Amniotic stem cell (primary cell): ENCODE measurements around the gene OR2G3.

Source experiments
- DNase-seq: peaks from one replicate; lab custom pipeline; 2025; lab: John Stamatoyannopoulos, UW

Gene OR2G3

DNA sequence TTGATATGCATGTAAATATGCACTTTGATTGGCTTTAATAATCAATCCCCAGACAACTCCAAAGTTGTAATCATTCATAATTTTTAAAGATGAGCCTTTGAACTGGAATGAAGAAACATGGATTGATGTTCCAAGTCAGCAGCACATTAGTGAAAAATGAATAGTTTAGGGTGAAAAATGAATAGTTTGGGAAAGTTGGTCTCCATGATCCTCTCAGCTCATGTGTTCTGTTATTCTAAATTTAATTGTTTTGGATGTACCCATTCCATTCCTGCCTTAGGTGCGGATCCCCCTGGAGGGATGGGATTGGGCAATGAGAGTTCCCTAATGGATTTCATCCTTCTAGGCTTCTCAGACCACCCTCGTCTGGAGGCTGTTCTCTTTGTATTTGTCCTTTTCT, at the start of gene OR2G3:
TSS of gene OR2G3 (plus strand) at position 301 of the 400 bp plus-strand sequence. CDS start at position 301, 0 bp downstream.
- DNase-seq: no peak

DNA sequence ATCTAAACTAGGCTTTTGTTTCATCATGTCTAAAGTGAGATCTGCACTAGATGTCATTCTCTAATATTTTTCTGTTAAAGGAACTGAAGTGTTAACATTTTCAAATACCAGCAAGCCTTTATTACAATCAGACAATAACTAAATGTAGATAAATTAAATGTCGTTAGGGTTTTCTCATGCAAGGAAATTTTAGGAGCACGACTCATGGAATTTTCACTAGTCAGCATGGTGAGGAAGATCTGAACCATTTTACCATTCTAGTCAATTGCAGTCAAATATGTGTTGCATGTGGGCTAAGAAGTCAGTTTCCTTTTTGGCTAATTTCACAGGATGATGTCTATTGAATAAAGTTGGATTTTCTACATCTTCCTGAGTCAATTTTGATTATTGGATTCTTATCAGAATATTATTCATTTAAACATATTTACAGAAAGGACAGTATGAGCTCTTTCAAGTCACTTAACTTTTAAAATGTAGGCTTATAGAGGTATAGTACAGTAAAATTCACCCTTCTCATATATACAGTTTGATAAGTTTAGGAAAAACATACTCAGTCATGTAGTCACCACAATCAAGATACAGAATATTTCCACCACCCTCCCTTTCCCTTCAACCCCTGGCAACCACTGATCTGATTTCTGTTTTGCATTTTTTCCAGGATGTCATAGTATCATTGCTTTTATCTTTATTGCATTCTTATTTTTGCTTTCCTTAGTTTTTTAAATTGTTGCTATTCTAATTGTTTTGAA, 47.3 kb upstream of the OR2G3 start:
- DNase-seq: no peak

DNA sequence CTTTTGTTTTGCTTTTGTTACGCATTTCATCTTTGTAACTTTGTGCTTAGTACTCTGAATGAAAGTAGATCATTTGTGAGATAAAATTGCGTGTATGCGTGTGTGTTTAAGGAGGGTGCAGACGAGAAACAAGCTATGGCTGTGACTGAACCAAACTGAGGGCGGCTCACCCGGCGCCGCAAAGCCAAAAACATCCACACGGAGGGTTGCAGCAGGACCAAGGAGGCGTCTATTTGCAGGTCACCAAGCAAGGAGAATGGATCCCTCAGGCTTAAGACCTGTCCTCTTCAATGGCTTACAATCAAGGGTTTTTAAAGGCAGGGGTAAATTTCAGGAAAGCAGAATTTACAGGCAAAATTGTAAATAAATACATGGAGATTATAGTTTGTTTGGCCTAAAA, 43.7 kb upstream of the OR2G3 start:
- no peak for DNase-seq

DNA sequence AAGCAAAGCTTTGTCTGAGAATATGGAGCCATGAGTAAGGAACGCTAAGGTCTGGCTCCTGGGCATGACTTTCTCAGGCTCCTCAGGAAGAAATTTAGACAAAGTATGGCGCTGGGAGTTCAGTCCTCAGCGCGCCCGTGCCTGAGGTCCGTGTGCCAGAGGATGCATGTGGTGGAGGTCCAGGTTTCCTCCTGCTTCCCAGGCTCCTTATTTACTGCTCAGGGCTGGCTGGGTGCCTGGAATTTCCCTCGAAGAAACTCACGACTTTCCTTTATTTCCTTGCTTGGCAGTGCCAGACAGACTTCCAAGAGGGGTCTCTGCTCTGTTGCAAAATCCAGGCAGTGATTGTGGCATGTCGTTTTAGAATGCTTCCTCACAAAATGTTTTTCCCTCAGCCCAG, 43.2 kb upstream of the OR2G3 start:
- DNase-seq: no peak

GRCh38 chr1:247574236-247574635, 31.1 kb upstream of the OR2G3 start:
- no peak for DNase-seq

- DNase-seq: no peak
These were observed 30.7 kb upstream of the OR2G3 start for GRCh38 chr1:247574664-247575063.

DNA sequence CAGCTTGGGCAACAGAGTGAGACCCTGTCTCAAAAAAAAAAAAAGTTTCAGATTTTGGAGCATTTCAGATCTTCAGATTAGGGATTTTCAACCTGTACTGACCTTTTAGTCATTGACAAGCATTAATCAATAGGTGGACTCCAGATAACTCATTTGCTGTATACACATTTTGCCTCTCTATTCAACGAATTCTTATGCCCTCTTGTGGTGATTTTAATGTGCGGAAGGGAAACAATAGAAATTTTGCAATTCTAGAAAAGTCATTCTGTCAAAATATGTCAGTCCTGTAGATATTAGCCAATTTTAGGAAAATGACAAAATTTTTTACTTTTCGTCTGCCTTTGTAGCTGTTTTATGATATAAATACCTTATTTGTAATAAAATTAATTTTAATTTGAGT, 28.9 kb upstream of the OR2G3 start:
- no peak for DNase-seq

DNA sequence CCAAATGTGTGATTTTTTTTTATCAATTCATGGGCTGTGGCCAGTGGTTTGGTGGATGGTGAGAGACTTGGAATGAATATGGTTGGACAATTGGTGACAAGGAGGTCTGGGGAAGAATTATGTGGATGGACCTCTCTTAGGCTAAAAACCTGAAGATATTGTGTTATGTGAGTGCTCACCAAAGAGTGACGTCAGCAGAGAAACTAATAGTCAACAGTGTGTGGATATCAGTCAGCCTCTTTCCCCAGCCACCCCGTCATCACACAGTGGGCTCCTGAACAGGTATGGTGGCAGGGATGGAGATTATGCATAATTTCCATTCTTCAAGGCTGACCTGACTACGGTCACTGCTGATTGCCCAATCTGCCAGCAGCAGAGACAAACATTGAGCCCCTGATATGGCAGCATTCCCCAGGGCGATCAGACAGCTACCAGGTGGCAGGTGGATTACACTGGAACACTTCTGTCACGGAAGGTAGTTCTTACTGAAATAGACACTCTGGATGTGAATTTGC, 26.4 kb upstream of the OR2G3 start:
- DNase-seq: no peak

- no peak for DNase-seq
These were observed 17.3 kb upstream of the OR2G3 start, which contains the start of gene OR2G2 for GRCh38 chr1:247588060-247588459. TSS of gene OR2G2 (plus strand) at chr1:247588360. CDS start at chr1:247588360, 0 bp downstream.

DNA sequence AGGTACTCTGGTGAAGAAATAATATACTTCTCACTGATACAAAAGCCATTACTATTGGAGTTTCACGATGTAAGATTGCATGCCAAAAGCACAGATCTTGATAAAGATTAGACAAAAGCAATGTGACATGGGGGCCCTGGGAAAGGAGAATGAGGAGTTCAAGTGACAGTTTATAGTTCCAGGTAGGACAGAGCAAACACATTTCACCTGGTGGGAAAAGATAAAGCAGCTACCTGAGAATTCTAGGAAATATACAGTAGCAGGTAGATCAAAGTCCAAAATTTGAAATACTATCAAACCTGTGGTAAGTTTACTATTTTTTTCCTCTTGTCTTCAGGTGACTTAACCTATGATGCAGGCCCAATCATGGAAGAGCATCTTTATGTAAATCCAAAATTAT, 8.0 kb downstream of the OR2G3 start:
- DNase-seq: no peak

DNA sequence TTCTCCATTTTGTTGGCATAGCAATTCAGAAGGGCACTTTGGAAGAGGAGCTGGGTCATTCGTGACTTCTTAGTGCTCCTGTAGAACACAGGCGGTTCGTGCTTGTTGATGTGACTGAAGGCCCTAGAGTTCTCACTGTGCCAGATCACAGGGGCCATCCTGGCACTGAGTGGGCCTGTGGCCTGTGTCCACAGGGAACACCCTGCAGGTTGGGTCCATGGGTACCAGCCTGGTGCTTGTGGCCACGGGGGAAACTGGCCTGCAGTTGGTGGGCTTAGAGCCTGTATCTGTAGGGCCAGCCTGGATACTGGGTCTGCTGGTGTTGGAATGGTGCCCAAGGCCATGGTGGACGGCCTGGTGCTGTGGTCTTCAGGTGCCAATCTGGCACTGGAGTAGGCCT, 9.2 kb downstream of the OR2G3 start:
- no peak for DNase-seq

DNA sequence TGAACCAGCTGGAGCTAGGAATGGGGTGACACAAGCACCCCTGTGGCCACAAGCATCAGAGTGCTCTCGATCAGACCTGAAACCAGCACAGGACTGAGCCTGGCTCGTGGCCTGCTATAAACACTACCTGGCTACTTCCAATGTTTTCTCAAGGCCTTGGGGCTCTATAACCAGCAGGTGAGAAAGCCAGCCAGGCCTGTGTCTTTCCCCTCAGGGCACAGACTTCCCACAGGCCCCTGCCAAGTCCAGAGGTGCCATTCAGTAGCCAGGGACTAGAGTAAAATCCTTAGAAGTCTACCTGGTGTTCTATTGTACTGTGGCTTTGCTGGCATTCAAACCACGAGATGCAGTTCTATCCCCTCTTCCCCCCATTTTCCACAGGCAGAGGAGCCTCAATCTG, 22.6 kb downstream of the OR2G3 start:
- DNase-seq: no peak

- no peak for DNase-seq
These were observed 32.6 kb downstream of the OR2G3 start for GRCh38 chr1:247638011-247638410.

GRCh38 chr1:247638781-247639180, 33.4 kb downstream of the OR2G3 start:
- DNase-seq: no peak

GRCh38 chr1:247639381-247639981, 34.1 kb downstream of the OR2G3 start:
- no peak for DNase-seq

GRCh38 chr1:247642742-247643141, 37.4 kb downstream of the OR2G3 start:
- DNase-seq: no peak

DNA sequence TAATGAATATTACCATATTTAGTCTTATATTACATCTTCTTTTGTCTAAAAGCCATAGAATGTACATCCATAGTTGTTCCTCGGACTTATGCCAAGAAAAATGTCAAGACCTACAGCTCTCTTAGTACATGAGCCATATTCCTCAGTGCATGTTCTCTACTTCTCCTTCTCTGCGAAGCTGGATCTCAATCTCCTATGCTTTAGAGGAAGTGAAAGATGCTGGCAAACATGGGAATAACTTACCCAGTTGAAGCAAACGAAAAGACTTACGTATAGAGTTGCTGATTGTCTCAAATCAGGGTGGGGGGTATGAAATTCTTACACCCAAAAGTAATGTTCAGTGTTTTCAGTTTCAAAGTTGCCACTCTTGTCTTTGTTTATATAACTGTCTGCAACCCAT, 41.5 kb downstream of the OR2G3 start:
- no peak for DNase-seq

DNA sequence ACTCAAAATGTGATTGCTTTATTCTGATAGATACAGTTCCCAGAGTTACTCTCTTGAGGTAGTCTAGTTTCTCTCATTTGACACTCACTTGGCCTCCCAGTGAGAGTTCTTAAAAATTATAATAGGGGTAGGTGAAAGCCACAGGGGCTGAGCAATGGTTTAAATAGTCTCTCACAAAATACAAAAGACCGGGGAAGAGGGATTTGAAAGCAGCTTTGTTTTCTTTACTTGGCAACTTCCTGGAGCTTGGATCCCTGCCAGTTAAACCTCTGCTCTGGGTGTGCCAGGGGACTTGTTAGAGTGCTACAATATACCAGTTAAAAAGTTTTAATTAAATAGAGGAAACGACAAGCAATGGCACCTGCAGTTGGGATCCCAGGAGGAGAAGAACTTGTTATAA, 42.5 kb downstream of the OR2G3 start:
- DNase-seq: no peak

GRCh38 chr1:247653040-247653439, 47.7 kb downstream of the OR2G3 start:
- no peak for DNase-seq
